ENCODE measurements around the gene PGAM1. TPM values are rescaled to one million over a fixed set of nuclear protein-coding genes. Genes with fewer than 3 reads are reported as not detected.

Gene PGAM1
- total and polyA plus RNA-seq, 9 of the 15 experiments (the other 6 are each of a cell fraction or from before 2014, with no cell fraction given): 40.3 to 559 (median 269) TPM

DNA sequence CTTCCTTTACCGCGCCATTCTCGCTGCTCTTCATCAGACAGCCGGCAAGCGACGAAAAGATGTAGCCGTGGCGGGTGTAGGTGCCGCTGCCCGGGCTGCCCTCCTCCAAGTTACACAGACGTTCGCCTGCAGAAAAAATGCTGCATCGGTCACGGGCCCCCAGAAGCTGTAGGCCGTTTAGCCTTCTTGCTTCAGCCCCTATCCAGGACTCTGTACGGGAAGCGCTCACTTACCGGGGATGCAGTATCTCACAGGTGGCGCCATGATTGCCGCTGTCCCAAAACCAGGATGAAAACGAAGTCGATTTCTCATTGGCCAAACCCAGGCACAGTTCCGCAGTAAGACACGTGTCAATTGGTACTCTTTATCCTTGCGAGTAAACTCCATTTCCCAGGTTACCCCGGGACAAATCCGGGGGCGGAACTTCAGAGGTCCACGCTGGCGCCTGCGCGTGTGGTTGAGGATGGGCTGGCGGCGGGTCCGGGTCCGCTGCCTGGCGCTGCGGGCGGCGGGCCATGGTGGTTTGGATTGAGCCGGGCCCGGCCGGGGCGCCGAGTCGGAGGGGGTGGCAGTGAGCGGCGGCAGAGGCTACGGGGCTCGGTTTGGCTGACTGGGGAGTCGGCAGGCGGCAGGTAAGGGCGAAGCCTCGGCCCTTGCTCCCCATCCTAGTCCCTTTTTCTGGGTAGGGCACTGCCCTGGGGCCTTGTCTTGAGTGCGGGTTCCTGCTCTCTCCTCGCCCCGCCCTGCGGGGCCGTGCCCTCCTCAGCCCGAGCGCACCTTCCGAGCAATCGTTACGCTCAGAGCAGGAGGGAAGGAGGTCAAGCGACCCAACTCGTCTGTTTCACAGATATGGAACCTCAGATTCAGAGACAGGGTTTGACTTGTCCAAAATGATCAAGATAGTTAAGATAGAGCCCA lies 20.0 kb downstream of the PGAM1 start, which contains the start of the genes EXOSC1 and ZDHHC16 (continued):
- TF ChIP-seq, protein P1, sequence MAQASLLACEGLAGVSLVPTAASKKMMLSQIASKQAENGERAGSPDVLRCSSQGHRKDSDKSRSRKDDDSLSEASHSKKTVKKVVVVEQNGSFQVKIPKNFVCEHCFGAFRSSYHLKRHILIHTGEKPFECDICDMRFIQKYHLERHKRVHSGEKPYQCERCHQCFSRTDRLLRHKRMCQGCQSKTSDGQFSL (CRISPR knock-in tag; IDR thresholded peaks at IDR 0.05): no peak
- TF ChIP-seq, protein P1 (tag; IDR thresholded peaks at IDR 0.05): no peak
- TF ChIP-seq KHSRP (IDR thresholded peaks at IDR 0.05): no peak
- TF ChIP-seq ZNF184 (CRISPR knock-in tag; IDR thresholded peaks at IDR 0.05): no peak
- TF ChIP-seq SPI1 (IDR thresholded peaks at IDR 0.05; ENCODE audit: borderline replicate concordance, low read depth, low read length): peak; percentile 50; the same call in 1 of the 2 replicates
- peak; percentile 100 for TF ChIP-seq LCOR (CRISPR knock-in tag; IDR thresholded peaks at IDR 0.05)
- TF ChIP-seq FOSL1 (tag; conservative IDR thresholded peaks at IDR 0.05): no peak
- peak; percentile 55 for TF ChIP-seq RBBP5 (IDR thresholded peaks at IDR 0.05; ENCODE audit: borderline replicate concordance, insufficient read depth, low read length, poor library complexity, severe bottlenecking)
- TF ChIP-seq, protein P2, sequence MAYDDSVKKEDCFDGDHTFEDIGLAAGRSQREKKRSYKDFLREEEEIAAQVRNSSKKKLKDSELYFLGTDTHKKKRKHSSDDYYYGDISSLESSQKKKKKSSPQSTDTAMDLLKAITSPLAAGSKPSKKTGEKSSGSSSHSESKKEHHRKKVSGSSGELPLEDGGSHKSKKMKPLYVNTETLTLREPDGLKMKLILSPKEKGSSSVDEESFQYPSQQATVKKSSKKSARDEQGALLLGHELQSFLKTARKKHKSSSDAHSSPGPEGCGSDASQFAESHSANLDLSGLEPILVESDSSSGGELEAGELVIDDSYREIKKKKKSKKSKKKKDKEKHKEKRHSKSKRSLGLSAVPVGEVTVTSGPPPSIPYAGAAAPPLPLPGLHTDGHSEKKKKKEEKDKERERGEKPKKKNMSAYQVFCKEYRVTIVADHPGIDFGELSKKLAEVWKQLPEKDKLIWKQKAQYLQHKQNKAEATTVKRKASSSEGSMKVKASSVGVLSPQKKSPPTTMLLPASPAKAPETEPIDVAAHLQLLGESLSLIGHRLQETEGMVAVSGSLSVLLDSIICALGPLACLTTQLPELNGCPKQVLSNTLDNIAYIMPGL (CRISPR knock-in tag; IDR thresholded peaks at IDR 0.05): no peak
- TF ChIP-seq POLR2H (tag; IDR thresholded peaks at IDR 0.05; ENCODE audit: low read depth): no peak
- TF ChIP-seq ATF7 (IDR thresholded peaks at IDR 0.05): peak; percentile 52; the same call in 1 of the 2 replicates
- TF ChIP-seq, protein P3, sequence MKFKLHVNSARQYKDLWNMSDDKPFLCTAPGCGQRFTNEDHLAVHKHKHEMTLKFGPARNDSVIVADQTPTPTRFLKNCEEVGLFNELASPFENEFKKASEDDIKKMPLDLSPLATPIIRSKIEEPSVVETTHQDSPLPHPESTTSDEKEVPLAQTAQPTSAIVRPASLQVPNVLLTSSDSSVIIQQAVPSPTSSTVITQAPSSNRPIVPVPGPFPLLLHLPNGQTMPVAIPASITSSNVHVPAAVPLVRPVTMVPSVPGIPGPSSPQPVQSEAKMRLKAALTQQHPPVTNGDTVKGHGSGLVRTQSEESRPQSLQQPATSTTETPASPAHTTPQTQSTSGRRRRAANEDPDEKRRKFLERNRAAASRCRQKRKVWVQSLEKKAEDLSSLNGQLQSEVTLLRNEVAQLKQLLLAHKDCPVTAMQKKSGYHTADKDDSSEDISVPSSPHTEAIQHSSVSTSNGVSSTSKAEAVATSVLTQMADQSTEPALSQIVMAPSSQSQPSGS (CRISPR knock-in tag; IDR thresholded peaks at IDR 0.05): no peak
- TF ChIP-seq BHLHE40 (IDR thresholded peaks at IDR 0.05; ENCODE audit: low read length): 0 out of 2 replicates have a peak, but pooled peaks have one; percentile 17
- TF ChIP-seq MBD2 (IDR thresholded peaks at IDR 0.05; ENCODE audit: borderline replicate concordance, low read depth): peak; percentile 97
- no peak for TF ChIP-seq ZNF3 (CRISPR knock-in tag; IDR thresholded peaks at IDR 0.05)
- TF ChIP-seq, protein P4, sequence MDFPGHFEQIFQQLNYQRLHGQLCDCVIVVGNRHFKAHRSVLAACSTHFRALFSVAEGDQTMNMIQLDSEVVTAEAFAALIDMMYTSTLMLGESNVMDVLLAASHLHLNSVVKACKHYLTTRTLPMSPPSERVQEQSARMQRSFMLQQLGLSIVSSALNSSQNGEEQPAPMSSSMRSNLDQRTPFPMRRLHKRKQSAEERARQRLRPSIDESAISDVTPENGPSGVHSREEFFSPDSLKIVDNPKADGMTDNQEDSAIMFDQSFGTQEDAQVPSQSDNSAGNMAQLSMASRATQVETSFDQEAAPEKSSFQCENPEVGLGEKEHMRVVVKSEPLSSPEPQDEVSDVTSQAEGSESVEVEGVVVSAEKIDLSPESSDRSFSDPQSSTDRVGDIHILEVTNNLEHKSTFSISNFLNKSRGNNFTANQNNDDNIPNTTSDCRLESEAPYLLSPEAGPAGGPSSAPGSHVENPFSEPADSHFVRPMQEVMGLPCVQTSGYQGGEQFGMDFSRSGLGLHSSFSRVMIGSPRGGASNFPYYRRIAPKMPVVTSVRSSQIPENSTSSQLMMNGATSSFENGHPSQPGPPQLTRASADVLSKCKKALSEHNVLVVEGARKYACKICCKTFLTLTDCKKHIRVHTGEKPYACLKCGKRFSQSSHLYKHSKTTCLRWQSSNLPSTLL (IDR thresholded peaks at IDR 0.05): no peak
- peak; percentile 95 to 96 for TF ChIP-seq NRF1 (conservative IDR thresholded peaks at IDR 0.05 in 1 of 2, IDR thresholded peaks at IDR 0.05 in 1 of 2)
- peak; percentile 57; the same call in 1 of the 2 replicates for TF ChIP-seq NR2C1 (IDR thresholded peaks at IDR 0.05)
- 0 out of 2 replicates have a peak, but pooled peaks have one; percentile 34 for TF ChIP-seq NR2C1 (tag; IDR thresholded peaks at IDR 0.05)
- TF ChIP-seq MCM7 (IDR thresholded peaks at IDR 0.05): no peak
- TF ChIP-seq, protein P5, sequence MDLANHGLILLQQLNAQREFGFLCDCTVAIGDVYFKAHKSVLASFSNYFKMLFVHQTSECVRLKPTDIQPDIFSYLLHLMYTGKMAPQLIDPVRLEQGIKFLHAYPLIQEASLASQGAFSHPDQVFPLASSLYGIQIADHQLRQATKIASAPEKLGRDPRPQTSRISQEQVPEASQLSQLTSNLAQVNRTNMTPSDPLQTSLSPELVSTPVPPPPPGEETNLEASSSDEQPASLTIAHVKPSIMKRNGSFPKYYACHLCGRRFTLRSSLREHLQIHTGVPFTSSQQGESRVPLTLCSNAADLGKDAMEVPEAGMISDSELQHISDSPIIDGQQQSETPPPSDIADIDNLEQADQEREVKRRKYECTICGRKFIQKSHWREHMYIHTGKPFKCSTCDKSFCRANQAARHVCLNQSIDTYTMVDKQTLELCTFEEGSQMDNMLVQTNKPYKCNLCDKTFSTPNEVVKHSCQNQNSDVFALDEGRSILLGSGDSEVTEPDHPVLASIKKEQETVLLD (IDR thresholded peaks at IDR 0.05): peak; percentile 53; the same call in 1 of the 2 replicates

All from K562 (cell line).